ENCODE results near the gene HDDC3. TPM values are rescaled to one million over a fixed set of nuclear protein-coding genes. Genes with fewer than 3 reads are reported as not detected.

Gene HDDC3
- total and polyA plus RNA-seq, 2 donors (not counting 1 experiment from before 2014, with no cell fraction given), result 10.2 to 16.3 TPM

- no peak overlapping the region for H3K4me3 ChIP-seq (replicated peaks in 1 of 4; ENCODE audit: control extremely low read depth in 1 of 4, insufficient read depth in 1 of 4, low read depth in 3 of 4, low read length in 4 of 4)
- no peak overlapping the region for H3K27ac ChIP-seq (ENCODE audit: insufficient read depth, low read length)
- no peak overlapping the region for H3K9ac ChIP-seq (ENCODE audit: insufficient read depth, low read length)
- no peaks in the 10 kb centered on the region for H3K27me3 ChIP-seq (ENCODE audit: control insufficient read depth, insufficient read depth, low read length)
- TF ChIP-seq, protein P1, sequence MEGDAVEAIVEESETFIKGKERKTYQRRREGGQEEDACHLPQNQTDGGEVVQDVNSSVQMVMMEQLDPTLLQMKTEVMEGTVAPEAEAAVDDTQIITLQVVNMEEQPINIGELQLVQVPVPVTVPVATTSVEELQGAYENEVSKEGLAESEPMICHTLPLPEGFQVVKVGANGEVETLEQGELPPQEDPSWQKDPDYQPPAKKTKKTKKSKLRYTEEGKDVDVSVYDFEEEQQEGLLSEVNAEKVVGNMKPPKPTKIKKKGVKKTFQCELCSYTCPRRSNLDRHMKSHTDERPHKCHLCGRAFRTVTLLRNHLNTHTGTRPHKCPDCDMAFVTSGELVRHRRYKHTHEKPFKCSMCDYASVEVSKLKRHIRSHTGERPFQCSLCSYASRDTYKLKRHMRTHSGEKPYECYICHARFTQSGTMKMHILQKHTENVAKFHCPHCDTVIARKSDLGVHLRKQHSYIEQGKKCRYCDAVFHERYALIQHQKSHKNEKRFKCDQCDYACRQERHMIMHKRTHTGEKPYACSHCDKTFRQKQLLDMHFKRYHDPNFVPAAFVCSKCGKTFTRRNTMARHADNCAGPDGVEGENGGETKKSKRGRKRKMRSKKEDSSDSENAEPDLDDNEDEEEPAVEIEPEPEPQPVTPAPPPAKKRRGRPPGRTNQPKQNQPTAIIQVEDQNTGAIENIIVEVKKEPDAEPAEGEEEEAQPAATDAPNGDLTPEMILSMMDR (conservative IDR thresholded peaks at IDR 0.05 in 1 of 2, IDR thresholded peaks at IDR 0.05 in 1 of 2; ENCODE audit: low read depth in 1 of 2, low read length in 2 of 2), result no peak
- TF ChIP-seq EZH2 (IDR thresholded peaks at IDR 0.05; ENCODE audit: low read length, missing control alignments), result no peak
- H2AFZ ChIP-seq (ENCODE audit: low read length), result no peak overlapping the region
- peaks cover 19% of the 10 kb centered on the region for H3K36me3 ChIP-seq (ENCODE audit: control insufficient read depth, insufficient read depth, low read length)
- DNase-seq (ENCODE audit: low read depth in 2 of 2), result no peak
- no peaks in the 10 kb centered on the region for H4K20me1 ChIP-seq (ENCODE audit: control insufficient read depth, extremely low read depth, insufficient read depth, low read length)
- peaks cover 1% of the 10 kb centered on the region for H3K79me2 ChIP-seq (ENCODE audit: control insufficient read depth, insufficient read depth, low read length)
- H3K9me3 ChIP-seq (ENCODE audit: control insufficient read depth, insufficient read depth, low read depth, low read length), result no peaks in the 10 kb centered on the region
- H3K4me2 ChIP-seq (ENCODE audit: extremely low read depth, insufficient read depth, low read length), result no peak overlapping the region
- H3K4me1 ChIP-seq (ENCODE audit: control insufficient read depth, extremely low read depth, insufficient read depth, low read length), result peaks cover 9% of the 10 kb centered on the region
Measured at GRCh38 chr15:90889736-90890456, 42.5 kb downstream of the HDDC3 start.

DNA sequence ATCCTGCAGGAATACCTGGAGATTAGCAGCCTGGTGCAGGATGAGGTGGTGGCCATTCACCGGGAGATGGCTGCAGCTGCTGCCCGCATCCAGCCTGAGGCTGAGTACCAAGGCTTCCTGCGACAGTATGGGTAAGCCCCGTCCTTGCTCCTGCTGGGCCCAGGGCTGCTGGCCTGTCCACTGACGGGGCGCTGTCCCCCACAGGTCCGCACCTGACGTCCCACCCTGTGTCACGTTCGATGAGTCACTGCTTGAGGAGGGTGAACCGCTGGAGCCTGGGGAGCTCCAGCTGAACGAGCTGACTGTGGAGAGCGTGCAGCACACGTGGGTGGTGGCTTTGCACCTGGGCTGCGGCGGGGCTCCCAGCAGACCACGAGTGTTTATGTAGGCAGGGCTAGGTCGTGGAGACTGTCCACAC lies 43.0 kb downstream of the HDDC3 start:
- Histone ChIP-seq H3K27me3 (ENCODE audit: control insufficient read depth, insufficient read depth, low read length) (no peaks in the 10 kb centered on the region), H3K9me3 (ENCODE audit: control insufficient read depth, insufficient read depth, low read depth, low read length) (no peaks in the 10 kb centered on the region), H3K4me1 (ENCODE audit: control insufficient read depth, extremely low read depth, insufficient read depth, low read length) (peaks cover 11% of the 10 kb centered on the region), H4K20me1 (ENCODE audit: control insufficient read depth, extremely low read depth, insufficient read depth, low read length) (no peaks in the 10 kb centered on the region), H3K4me2 (ENCODE audit: extremely low read depth, insufficient read depth, low read length) (no peak overlapping the region), H2AFZ (ENCODE audit: low read length) (no peak overlapping the region), H3K36me3 (ENCODE audit: control insufficient read depth, insufficient read depth, low read length) (peaks cover 19% of the 10 kb centered on the region), H3K9ac (ENCODE audit: insufficient read depth, low read length) (no peak overlapping the region), H3K4me3 (replicated peaks in 1 of 4; ENCODE audit: control extremely low read depth in 1 of 4, insufficient read depth in 1 of 4, low read depth in 3 of 4, low read length in 4 of 4) (no peak overlapping the region), H3K79me2 (ENCODE audit: control insufficient read depth, insufficient read depth, low read length) (peaks cover 5% of the 10 kb centered on the region), H3K27ac (ENCODE audit: insufficient read depth, low read length) (no peak overlapping the region)
- TF ChIP-seq, protein P1 (conservative IDR thresholded peaks at IDR 0.05 in 1 of 2, IDR thresholded peaks at IDR 0.05 in 1 of 2; ENCODE audit: low read depth in 1 of 2, low read length in 2 of 2), result no peak
- no peak for TF ChIP-seq EZH2 (IDR thresholded peaks at IDR 0.05; ENCODE audit: low read length, missing control alignments)
- DNase-seq (ENCODE audit: low read depth in 2 of 2), result peak in 1 of 2 donors; percentile 11

DNA sequence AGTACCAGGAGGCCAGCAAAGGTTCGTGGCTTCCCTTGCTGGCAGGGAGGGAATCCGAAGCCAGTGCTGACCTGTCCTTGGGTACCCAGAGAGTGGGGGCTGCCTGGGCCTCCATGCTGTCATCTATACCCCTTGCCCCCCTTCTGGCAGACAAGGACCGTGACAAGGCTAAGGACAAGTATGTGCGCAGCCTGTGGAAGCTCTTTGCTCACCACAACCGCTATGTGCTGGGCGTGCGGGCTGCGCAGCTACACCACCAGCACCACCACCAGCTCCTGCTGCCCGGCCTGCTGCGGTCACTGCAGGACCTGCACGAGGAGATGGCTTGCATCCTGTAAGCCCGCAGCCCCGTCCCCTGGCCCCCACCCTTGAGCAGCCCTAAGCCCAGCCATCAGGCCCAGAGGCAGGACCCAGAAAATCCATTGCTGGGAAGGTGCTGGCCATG lies 45.3 kb downstream of the HDDC3 start:
- peaks cover 17% of the 10 kb centered on the region for H3K4me1 ChIP-seq (ENCODE audit: control insufficient read depth, extremely low read depth, insufficient read depth, low read length)
- TF ChIP-seq, protein P1 (conservative IDR thresholded peaks at IDR 0.05 in 1 of 2, IDR thresholded peaks at IDR 0.05 in 1 of 2; ENCODE audit: low read depth in 1 of 2, low read length in 2 of 2), result no peak
- no peak for TF ChIP-seq EZH2 (IDR thresholded peaks at IDR 0.05; ENCODE audit: low read length, missing control alignments)
- H3K4me2 ChIP-seq (ENCODE audit: extremely low read depth, insufficient read depth, low read length), result no peak overlapping the region
- no peaks in the 10 kb centered on the region for H4K20me1 ChIP-seq (ENCODE audit: control insufficient read depth, extremely low read depth, insufficient read depth, low read length)
- H3K79me2 ChIP-seq (ENCODE audit: control insufficient read depth, insufficient read depth, low read length), result peaks cover 5% of the 10 kb centered on the region
- DNase-seq (ENCODE audit: low read depth in 2 of 2), result no peak
- peaks cover 14% of the 10 kb centered on the region for H3K36me3 ChIP-seq (ENCODE audit: control insufficient read depth, insufficient read depth, low read length)
- no peak overlapping the region for H3K4me3 ChIP-seq (replicated peaks in 1 of 4; ENCODE audit: control extremely low read depth in 1 of 4, insufficient read depth in 1 of 4, low read depth in 3 of 4, low read length in 4 of 4)
- H3K9me3 ChIP-seq (ENCODE audit: control insufficient read depth, insufficient read depth, low read depth, low read length), result no peaks in the 10 kb centered on the region
- H2AFZ ChIP-seq (ENCODE audit: low read length), result no peak overlapping the region
- no peak overlapping the region for H3K27ac ChIP-seq (ENCODE audit: insufficient read depth, low read length)
- H3K9ac ChIP-seq (ENCODE audit: insufficient read depth, low read length), result no peak overlapping the region
- no peaks in the 10 kb centered on the region for H3K27me3 ChIP-seq (ENCODE audit: control insufficient read depth, insufficient read depth, low read length)
